Measurements from ENCODE around the gene OR10A2.
"Not testable (repeated sequence)": the region's sequence is repeated elsewhere in the genome, so short reads cannot be mapped to it uniquely, and the experiment has no call there.

The OR10A2 gene

DNA sequence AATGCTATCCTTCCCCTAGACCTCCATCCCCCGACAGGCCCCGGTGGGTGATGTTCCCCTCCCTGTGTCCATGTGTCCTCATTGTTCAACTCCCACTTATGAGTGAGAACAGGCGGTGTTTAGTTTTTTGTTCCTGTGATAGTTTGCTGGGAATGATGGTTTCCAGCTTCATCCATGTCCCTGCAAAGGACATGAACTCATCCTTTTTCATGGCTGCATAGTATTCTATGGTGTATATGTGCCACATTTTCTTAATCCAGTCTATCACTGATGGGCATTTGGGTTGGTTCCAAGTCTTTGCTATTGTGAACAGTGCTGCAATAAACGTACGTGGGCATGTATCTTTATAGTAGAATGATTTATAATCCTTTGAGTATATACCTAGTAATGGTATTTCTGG is 24.9 kb downstream of the OR10A2 start:
- DNase-seq (ENCODE audit: low spot score): not testable (repeated sequence)

DNA sequence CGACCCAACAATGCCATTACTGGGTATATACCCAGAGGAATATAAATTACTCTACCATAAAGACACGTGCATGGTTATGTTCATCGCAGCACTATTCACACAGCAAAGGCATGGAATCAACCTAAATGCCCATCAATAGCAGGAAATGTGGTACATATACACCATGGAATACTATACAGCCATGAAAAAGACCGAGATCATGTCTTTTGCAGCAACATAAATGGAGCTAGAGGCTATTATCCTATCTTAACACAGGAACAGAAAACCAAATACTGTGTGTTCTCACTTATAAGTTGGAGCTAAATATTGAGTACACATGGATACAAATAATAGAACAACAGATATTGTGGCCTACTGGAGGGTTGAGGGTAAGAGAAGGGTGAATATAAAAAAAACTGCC is 26.0 kb downstream of the OR10A2 start:
- no peak for DNase-seq (ENCODE audit: low spot score)

DNA sequence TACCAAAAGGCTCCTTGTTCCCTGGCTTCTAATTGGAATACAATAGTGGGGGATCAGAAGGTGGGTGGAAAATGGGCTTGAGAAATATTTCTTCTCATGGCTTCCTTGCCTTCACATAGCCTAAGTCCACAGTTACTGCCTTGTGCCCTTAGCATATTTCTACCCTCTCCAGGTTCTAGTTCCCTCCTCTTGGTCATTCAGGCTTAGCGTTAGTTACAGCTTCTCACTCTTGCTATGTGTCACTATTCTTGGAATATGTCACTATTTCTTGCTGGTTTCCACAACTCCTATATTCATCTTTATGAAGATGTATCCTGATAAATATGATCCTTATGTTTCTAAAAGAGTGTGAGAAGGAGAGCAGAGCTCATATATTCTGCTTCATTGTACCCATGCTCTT is 27.0 kb downstream of the OR10A2 start:
- DNase-seq (ENCODE audit: low spot score): no peak

DNA sequence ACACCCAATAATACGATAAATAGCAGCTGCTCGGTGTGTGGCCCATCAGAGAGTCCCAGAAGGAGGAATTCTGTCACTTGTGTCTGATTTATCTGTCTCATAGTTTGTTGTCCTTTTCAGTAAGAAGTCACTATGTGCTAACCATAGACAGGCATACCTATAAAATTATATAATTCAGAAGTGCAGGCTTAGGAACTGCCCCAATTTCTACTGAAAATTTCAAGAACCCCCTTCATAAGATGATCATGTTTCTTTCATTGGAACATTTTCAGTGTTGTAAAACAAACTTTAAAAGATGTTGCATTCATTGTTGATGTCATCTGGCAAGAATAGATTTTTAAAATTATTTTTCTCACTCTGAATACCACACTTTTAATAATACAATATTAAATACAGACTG is 29.5 kb downstream of the OR10A2 start, which contains the start of gene OR2D2:
TSS of gene OR2D2 (minus strand) at position 101 of the 400 bp plus-strand sequence. CDS start at position 101, 0 bp downstream.
- no peak for DNase-seq (ENCODE audit: low spot score)

DNA sequence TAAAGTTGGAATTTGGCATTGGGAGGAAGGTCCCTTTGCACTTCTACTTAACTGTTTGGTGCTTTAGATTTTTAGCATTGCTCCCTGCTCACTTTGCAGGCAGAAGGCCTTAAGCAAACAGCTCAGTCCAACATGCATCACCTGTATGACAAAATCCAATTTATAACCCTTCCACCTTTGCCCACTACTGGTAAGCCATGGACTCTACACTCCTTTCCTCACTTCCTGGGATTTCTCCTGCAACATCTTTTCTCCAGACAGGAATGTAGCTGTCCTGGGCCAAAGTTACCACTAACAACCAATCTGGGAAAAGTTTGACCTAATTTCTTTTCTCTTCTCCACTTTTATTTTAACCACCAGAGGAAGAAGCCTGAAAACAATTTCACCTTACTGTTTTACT is 31.2 kb downstream of the OR10A2 start:
- no peak for DNase-seq (ENCODE audit: low spot score)

DNA sequence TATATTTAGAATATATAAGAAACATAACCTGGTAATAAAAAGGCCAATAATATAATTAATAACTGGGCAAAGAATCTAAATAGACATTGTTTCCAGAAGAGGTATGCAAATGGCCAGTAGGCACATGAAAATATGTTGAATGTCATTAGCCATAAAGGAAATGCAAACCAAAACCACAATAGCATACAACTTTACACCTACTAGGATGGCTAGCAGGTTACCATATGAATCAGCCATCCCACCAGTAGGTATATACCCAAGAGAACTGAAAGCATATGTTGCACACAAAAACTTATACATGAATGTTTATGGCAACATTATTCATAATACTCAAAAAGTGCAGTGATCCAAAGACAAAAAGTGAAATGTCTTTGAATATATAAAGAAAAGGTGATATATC is 32.2 kb downstream of the OR10A2 start:
- DNase-seq (ENCODE audit: low spot score): no peak

DNA sequence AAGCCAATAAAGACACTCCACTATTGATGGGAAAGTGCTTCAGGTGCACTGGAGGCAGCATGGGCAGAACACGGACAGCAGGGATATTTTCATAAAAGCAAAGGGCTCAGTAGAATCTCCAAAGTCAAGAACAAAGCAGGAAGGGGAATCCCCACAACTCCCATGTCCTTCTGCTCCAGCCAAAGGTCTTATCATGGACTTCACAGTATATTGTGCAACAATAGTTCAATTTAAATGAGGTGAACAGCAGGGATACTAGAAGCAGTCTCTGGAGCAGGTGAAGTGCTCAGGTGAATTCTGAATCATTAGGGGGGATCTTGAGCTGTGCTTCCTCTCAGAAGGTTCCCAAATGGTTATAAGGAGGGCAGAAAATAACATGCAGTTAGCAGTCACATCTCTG is 36.1 kb downstream of the OR10A2 start:
- DNase-seq (ENCODE audit: low spot score): no peak

DNA sequence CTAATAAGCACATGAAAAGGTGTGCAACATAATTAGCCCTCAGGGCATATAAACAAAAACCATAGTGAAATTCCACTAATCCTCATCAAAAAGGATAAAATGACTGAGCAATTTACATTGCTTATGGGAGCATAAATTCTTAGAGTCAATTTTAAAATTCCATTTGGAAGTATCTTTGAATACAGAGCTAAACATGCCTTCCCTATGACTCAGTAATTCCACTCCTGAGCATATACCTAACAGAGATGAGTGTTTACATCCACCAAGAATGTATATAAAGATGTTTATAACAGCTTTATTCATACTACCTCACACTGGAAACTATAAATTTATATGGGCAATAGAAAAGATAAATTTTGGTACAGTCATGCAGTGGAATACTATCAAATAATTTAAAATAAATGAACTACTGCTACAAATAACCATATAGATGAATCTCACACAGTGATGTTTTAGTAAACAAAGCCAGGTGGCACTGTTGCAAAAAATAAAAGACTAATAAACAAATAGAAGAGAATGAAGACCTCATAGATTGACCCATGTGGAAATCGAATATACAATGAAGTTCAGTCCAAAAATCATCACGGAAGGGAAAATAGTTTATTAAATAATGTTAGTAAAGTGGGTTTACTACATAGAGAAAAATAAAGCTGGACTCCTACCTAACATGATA is 37.6 kb downstream of the OR10A2 start:
- DNase-seq (ENCODE audit: low spot score): peak; percentile 6

DNA sequence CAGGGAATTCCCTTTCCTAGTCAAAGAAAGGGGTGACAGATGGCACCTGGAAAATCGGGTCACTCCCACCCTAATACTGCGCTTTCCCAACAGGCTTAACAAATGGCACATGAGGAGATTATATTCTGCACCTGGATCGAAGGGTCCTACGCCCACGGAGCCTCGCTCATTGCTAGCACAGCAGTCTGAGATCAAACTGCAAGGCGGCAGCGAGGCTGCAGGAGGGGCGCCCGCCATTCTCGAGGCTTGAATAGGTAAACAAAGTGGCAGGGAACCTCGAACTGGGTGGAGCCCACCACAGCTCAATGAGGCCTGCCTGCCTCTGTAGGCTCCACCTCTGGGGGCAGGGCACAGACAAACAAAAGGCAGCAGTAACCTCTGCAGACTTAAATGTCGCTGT is 41.9 kb downstream of the OR10A2 start:
- not testable (repeated sequence) for DNase-seq (ENCODE audit: low spot score)

DNA sequence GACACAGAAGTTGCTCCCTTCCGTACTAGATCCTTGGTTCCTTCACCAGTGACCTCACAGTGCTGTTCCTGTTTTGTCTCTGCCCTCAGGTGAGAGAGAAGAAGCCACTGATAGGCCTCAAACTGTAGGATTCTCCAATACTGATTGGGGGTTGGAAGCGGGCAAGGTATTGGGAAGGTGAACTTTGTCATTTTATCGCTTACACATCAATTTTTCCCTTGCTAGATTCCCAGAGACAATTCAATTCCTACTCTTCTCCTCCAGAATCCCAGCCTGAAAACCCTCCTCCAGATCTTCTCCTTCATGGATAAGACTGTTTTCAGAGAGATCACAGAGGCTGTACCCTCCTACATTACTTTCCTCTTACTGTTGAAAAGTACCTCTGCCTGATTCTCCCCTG is 48.5 kb downstream of the OR10A2 start:
- DNase-seq (ENCODE audit: low spot score): no peak

DNA sequence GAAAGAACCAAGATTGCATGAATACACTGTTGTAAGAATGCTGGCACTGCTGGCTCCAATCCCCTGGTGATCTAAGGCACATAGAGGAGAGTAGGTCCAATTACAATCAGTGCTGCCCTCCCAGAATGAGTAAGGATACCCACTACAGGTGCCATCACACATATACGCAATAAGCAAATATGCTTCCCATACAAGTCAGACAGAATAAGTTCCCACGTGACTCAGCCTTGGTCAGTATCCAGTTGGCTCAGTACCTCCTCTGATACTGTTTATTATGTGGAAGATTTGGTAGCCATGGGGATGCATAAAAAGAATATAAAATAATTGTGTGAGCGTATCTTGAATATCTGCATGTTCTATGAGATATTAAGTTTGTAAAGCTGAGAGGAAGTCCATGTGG is 49.1 kb downstream of the OR10A2 start:
- DNase-seq (ENCODE audit: low spot score): no peak

DNA sequence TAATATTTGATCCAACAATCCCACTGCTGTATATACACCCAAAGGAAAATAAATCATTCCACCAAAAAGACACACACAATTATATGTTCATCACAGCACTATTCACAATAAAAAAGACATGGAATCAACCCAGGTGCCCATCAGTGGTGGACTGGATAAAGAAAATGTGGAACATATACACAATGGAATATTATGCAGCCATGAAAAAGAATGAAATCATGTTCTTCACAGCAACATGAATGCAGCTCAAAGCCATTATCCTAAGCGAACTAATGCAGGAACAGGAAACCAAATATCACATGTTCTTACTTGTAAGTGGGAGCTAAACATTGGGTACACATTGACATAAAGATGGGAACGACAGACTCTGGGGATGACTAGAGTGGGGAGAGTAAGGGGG is 56.8 kb downstream of the OR10A2 start:
- no peak for DNase-seq (ENCODE audit: low spot score)

DNA sequence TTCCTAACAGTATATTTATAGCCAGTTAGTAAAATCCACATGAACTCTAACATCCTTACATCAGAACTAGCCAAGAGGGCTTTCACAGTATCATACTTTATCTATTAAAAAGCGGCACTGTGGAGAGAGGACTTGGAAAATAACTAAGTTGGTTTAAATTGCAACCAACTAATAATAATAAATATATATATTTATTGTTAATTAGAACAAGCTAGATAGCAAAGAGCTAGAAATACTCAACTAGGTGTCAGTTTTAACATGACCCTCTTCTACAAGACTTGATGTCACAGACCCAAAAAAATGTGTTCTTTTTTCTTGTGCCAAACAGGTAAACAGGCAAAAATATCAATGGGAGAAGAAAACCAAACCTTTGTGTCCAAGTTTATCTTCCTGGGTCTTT is 57.8 kb downstream of the OR10A2 start, which contains the start of gene OR2D3:
TSS of gene OR2D3 (plus strand) at position 301 of the 400 bp plus-strand sequence. CDS start at position 301, 0 bp downstream.
- DNase-seq (ENCODE audit: low spot score): no peak
